Measurements from ENCODE around the gene RSRC1. TPM values are rescaled to one million over a fixed set of nuclear protein-coding genes. Genes with fewer than 3 reads are reported as not detected.

Gene RSRC1
- total and polyA plus RNA-seq, 2 of the 13 experiments (the other 11 are each of a cell fraction or from before 2014, with no cell fraction given), result 4.9 to 63.0 TPM

- H3K36me3 ChIP-seq (replicated peaks in 1 of 2; ENCODE audit: control insufficient read depth in 1 of 2, insufficient read depth in 2 of 2, low read length in 2 of 2), result no peaks in the 10 kb centered on the region
- H2AFZ ChIP-seq (ENCODE audit: low read length), result no peak overlapping the region
- no peak overlapping the region for H3K4me2 ChIP-seq (ENCODE audit: low read depth, low read length)
- H3K4me1 ChIP-seq (ENCODE audit: insufficient read depth, low read length), result peaks cover 10% of the 10 kb centered on the region
- no TSS peak for BruUV-seq (replicated peaks)
- DNase-seq (ENCODE audit: low spot score), result no peak
- no peak for TF ChIP-seq ZNF276 (CRISPR knock-in tag; IDR thresholded peaks at IDR 0.05; ENCODE audit: low read depth)
- intact Hi-C loops (cut with micrococcal nuclease; ENCODE audit: unreplicated experiment), result loop anchor here (10.0 kb wide), 1 partner anchor 116 kb away; no protein-coding TSS in a partner anchor
- no peaks in the 10 kb centered on the region for H3K79me2 ChIP-seq (ENCODE audit: insufficient read depth, low read length)
- CTCF ChIA-PET (ENCODE audit: low intra/inter-chr PET ratio, low total read pairs), result no interaction called here
- H4K20me1 ChIP-seq (ENCODE audit: insufficient read depth, low read length), result no peaks in the 10 kb centered on the region
- ATAC-seq, result no peak
- POLR2A ChIA-PET, result no interaction called here
- H3K9ac ChIP-seq (ENCODE audit: insufficient read depth, low read depth, low read length), result no peak overlapping the region
- H3K9me3 ChIP-seq (ENCODE audit: low read length), result no peaks in the 10 kb centered on the region
- H3K27me3 ChIP-seq (ENCODE audit: control insufficient read depth in 1 of 2, insufficient read depth in 2 of 2, low read length in 2 of 2), result no peaks in the 10 kb centered on the region
- no peak overlapping the region for H3K27ac ChIP-seq (ENCODE audit: extremely low read length, insufficient read depth, low read length)
- in situ Hi-C loops (cut with HindIII; ENCODE audit: extremely low pct_ligation_motif_present, low pct_unique_long_range_greater_than_20kb), result loop anchor here (10.0 kb wide), 3 partner anchors 336 to 816 kb away; no protein-coding TSS in a partner anchor
- no peak for FAIRE-seq
- H3K4me3 ChIP-seq (replicated peaks in 1 of 3; ENCODE audit: insufficient read depth in 1 of 3, low read depth in 2 of 3, low read length in 3 of 3), result no peak overlapping the region
These were observed 321.1 kb downstream of the RSRC1 start for GRCh38 chr3:158430968-158431367.

- no peaks in the 10 kb centered on the region for H3K9me3 ChIP-seq (ENCODE audit: low read length)
- no peak overlapping the region for H3K4me3 ChIP-seq (replicated peaks in 1 of 3; ENCODE audit: insufficient read depth in 1 of 3, low read depth in 2 of 3, low read length in 3 of 3)
- DNase-seq (ENCODE audit: low spot score) (no peak), FAIRE-seq (no peak), ATAC-seq (no peak)
- no peaks in the 10 kb centered on the region for H3K36me3 ChIP-seq (replicated peaks in 1 of 2; ENCODE audit: control insufficient read depth in 1 of 2, insufficient read depth in 2 of 2, low read length in 2 of 2)
- H3K79me2 ChIP-seq (ENCODE audit: insufficient read depth, low read length), result no peaks in the 10 kb centered on the region
- in situ Hi-C loops (cut with HindIII; ENCODE audit: extremely low pct_ligation_motif_present, low pct_unique_long_range_greater_than_20kb) (loop anchor here (10.0 kb wide), 3 partner anchors 337 to 817 kb away; no protein-coding TSS in a partner anchor), intact Hi-C loops (cut with micrococcal nuclease; ENCODE audit: unreplicated experiment) (loop anchor here (10.0 kb wide), 1 partner anchor 117 kb away; no protein-coding TSS in a partner anchor)
- 98% methylated on average over 3 of the region's 3 CpGs for WGBS (ENCODE audit: low lambda C conversion rate)
- H3K4me2 ChIP-seq (ENCODE audit: low read depth, low read length), result no peak overlapping the region
- ChIA-PET POLR2A (no interaction called here), CTCF (ENCODE audit: low intra/inter-chr PET ratio, low total read pairs) (no interaction called here)
- peaks cover 10% of the 10 kb centered on the region for H3K4me1 ChIP-seq (ENCODE audit: insufficient read depth, low read length)
- TF ChIP-seq ZBTB14 (CRISPR knock-in tag; IDR thresholded peaks at IDR 0.05) (no peak), ZNF430 (CRISPR knock-in tag; IDR thresholded peaks at IDR 0.05) (no peak), ZNF34 (CRISPR knock-in tag; IDR thresholded peaks at IDR 0.05; ENCODE audit: borderline replicate concordance) (no peak), ATF7-NPFF (CRISPR knock-in tag; IDR thresholded peaks at IDR 0.05; ENCODE audit: low read depth) (no peak), ELF1 (CRISPR knock-in tag; IDR thresholded peaks at IDR 0.05) (no peak), BCL6 (CRISPR knock-in tag; IDR thresholded peaks at IDR 0.05) (no peak), ZBTB46 (CRISPR knock-in tag; IDR thresholded peaks at IDR 0.05; ENCODE audit: borderline replicate concordance) (no peak), ONECUT2 (CRISPR knock-in tag; IDR thresholded peaks at IDR 0.05) (no peak), PRMT3 (CRISPR knock-in tag; IDR thresholded peaks at IDR 0.05; ENCODE audit: borderline replicate concordance, low read depth) (no peak)
- H2AFZ ChIP-seq (ENCODE audit: low read length), result no peak overlapping the region
- BruUV-seq (replicated peaks), result no TSS peak
- no peaks in the 10 kb centered on the region for H4K20me1 ChIP-seq (ENCODE audit: insufficient read depth, low read length)
- H3K27ac ChIP-seq (ENCODE audit: extremely low read length, insufficient read depth, low read length), result no peak overlapping the region
- H3K9ac ChIP-seq (ENCODE audit: insufficient read depth, low read depth, low read length), result no peak overlapping the region
- H3K27me3 ChIP-seq (ENCODE audit: control insufficient read depth in 1 of 2, insufficient read depth in 2 of 2, low read length in 2 of 2), result no peaks in the 10 kb centered on the region
These were observed 321.9 kb downstream of the RSRC1 start for GRCh38 chr3:158431829-158432228.

All from HepG2 (cell line).